Measurements from ENCODE around the gene S100A14. TPM values are rescaled to one million over a fixed set of nuclear protein-coding genes. Genes with fewer than 3 reads are reported as not detected.

Gene S100A14
- total RNA-seq, 2 donors from 2014 or later = 4.2 to 4.9 TPM

DNA sequence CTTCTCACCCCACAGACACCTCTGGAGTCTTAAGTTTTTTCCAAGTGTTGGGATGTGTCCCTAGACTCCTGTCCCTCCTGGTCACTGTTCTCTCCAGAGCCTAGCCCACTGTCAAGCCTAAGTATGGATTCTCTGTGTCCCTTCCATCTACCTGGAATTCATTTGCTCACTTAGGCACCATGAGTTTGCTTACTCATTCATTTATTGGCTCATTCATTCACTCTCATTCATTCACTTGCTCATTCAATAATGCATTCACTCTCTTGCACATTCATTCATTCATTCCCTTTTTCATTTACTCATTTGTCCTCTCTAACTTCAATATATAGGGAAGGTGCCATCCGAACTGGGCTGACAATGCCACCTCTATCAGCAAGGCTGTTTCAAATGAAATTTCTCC is 4.8 kb downstream of the S100A14 start:
- H3K4me3 ChIP-seq = peak overlapping the region; percentile 87
- peak overlapping the region in 1 of 2 donors; percentile 96 for H3K27ac ChIP-seq
- H3K27me3 ChIP-seq (replicated peaks; ENCODE audit: insufficient read depth) = no peaks in the 10 kb centered on the region
- ATAC-seq (ENCODE audit: insufficient number of reproducible peaks, low FRiP score, low read depth) = no peak
- peaks cover 14% of the 10 kb centered on the region for H3K36me3 ChIP-seq
- H3K9me3 ChIP-seq = no peaks in the 10 kb centered on the region
- DNase-seq (ENCODE audit: low spot score) = no peak
- TF ChIP-seq, protein P1, sequence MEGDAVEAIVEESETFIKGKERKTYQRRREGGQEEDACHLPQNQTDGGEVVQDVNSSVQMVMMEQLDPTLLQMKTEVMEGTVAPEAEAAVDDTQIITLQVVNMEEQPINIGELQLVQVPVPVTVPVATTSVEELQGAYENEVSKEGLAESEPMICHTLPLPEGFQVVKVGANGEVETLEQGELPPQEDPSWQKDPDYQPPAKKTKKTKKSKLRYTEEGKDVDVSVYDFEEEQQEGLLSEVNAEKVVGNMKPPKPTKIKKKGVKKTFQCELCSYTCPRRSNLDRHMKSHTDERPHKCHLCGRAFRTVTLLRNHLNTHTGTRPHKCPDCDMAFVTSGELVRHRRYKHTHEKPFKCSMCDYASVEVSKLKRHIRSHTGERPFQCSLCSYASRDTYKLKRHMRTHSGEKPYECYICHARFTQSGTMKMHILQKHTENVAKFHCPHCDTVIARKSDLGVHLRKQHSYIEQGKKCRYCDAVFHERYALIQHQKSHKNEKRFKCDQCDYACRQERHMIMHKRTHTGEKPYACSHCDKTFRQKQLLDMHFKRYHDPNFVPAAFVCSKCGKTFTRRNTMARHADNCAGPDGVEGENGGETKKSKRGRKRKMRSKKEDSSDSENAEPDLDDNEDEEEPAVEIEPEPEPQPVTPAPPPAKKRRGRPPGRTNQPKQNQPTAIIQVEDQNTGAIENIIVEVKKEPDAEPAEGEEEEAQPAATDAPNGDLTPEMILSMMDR (IDR thresholded peaks at IDR 0.05) = no peak
- H3K4me1 ChIP-seq (ENCODE audit: control insufficient read depth in 1 of 2, low read depth in 2 of 2) = peaks cover 20 to 51% of the 10 kb centered on the region in 2 donors

- ATAC-seq (ENCODE audit: insufficient number of reproducible peaks, low FRiP score, low read depth) = no peak
- no peaks in the 10 kb centered on the region for H3K27me3 ChIP-seq (replicated peaks; ENCODE audit: insufficient read depth)
- peaks cover 20 to 51% of the 10 kb centered on the region in 2 donors for H3K4me1 ChIP-seq (ENCODE audit: control insufficient read depth in 1 of 2, low read depth in 2 of 2)
- DNase-seq (ENCODE audit: low spot score) = no peak
- H3K4me3 ChIP-seq = peak overlapping the region; percentile 23
- peak overlapping the region in 1 of 2 donors; percentile 96 for H3K27ac ChIP-seq
- H3K9me3 ChIP-seq = no peaks in the 10 kb centered on the region
- peaks cover 15% of the 10 kb centered on the region for H3K36me3 ChIP-seq
- TF ChIP-seq, protein P1 (IDR thresholded peaks at IDR 0.05) = no peak
These were observed 5.3 kb downstream of the S100A14 start for GRCh38 chr1:153610811-153611301.

- TF ChIP-seq, protein P1 (IDR thresholded peaks at IDR 0.05) = no peak
- no peak for DNase-seq (ENCODE audit: low spot score)
- H3K4me1 ChIP-seq (ENCODE audit: control insufficient read depth in 1 of 2, low read depth in 2 of 2) = peaks cover 20 to 51% of the 10 kb centered on the region in 2 donors
- H3K9me3 ChIP-seq = no peaks in the 10 kb centered on the region
- H3K4me3 ChIP-seq = peak overlapping the region; percentile 23
- no peaks in the 10 kb centered on the region for H3K27me3 ChIP-seq (replicated peaks; ENCODE audit: insufficient read depth)
- peak overlapping the region in 1 of 2 donors; percentile 91 for H3K27ac ChIP-seq
- peaks cover 18% of the 10 kb centered on the region for H3K36me3 ChIP-seq
- ATAC-seq (ENCODE audit: insufficient number of reproducible peaks, low FRiP score, low read depth) = no peak
These were observed 5.8 kb downstream of the S100A14 start for GRCh38 chr1:153610334-153610733.

DNA sequence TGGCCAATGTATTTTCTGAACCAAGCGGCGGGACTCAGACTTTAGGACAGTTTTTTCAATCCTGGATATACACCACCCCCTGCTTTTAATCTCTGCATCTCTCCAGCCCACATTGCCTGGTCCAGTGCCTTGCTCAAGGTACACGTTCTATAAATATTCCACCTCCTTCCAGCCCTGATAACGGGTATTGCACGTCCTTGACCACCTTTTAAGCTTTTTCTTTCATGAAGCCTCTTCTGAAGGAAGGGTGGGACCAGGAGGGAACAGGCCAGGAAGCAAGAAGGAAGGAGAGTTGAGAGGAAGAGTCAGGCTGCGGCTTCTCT is 6.6 kb downstream of the S100A14 start:
- ATAC-seq (ENCODE audit: insufficient number of reproducible peaks, low FRiP score, low read depth) (no peak), DNase-seq (ENCODE audit: low spot score) (no peak)
- TF ChIP-seq, protein P1 (IDR thresholded peaks at IDR 0.05) = no peak
- Histone ChIP-seq H3K4me1 (ENCODE audit: control insufficient read depth in 1 of 2, low read depth in 2 of 2) (peaks cover 20 to 51% of the 10 kb centered on the region in 2 donors), H3K27ac (peak overlapping the region; percentile 89 to 91), H3K4me3 (peak overlapping the region; percentile 62), H3K27me3 (replicated peaks; ENCODE audit: insufficient read depth) (no peaks in the 10 kb centered on the region), H3K36me3 (peaks cover 18% of the 10 kb centered on the region), H3K9me3 (no peaks in the 10 kb centered on the region)

DNA sequence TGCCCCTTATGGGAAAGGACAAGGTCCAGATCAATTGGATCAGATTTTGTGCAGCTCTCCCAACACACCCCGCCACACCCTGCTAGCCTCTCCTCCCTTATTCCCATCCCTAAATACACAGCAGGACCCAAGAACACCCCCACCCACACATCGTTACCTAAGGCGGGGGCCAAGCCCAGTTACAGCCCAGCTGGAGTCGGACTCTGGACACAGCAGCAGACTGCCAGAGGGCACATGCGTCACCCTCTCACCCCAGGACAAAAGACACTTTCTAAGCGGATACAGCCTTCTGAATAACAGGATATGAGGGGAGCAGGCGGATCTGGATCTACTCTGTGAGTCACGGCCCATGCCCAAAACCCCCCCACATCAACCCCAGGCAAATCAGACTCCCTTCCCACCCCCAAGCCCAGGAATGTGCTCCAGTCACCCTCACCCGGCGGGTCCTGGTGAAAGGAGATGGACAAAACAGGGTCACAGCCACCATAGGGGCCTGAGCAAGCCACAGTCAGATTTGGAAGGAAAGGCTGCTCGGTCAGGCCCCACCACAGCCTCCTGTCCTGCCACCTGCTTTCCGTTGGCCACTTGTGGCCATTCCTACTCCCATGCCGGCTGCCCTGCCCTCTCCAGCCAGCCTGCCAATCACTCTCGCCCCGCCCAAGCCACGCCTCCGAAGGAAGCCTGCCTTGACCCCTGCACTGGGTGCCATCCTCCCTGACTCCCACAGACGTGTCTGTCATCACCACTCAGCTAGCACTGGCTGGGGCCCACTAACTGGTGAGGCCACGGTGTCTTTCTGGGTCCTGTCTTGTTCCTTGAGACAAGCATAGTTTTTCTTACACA is 7.2 kb downstream of the S100A14 start:
- H3K4me3 ChIP-seq = peak overlapping the region; percentile 62
- peaks cover 18% of the 10 kb centered on the region for H3K36me3 ChIP-seq
- TF ChIP-seq, protein P1 (IDR thresholded peaks at IDR 0.05) = no peak
- peak overlapping the region; percentile 89 to 91 for H3K27ac ChIP-seq
- no peaks in the 10 kb centered on the region for H3K27me3 ChIP-seq (replicated peaks; ENCODE audit: insufficient read depth)
- H3K4me1 ChIP-seq (ENCODE audit: control insufficient read depth in 1 of 2, low read depth in 2 of 2) = peaks cover 20 to 51% of the 10 kb centered on the region in 2 donors
- H3K9me3 ChIP-seq = no peaks in the 10 kb centered on the region
- DNase-seq (ENCODE audit: low spot score) (peak; percentile 63), ATAC-seq (ENCODE audit: insufficient number of reproducible peaks, low FRiP score, low read depth) (peak; percentile 76)

Measured in thoracic aorta (tissue), 2 donors.